Lower leg skin (tissue), 3 donors: ENCODE results near the gene SMG7.

Experiments used
- POLR2A ChIP-seq, 2 donors: fragments of 450-650 bp; IDR thresholded peaks; one replicate each; pipeline ENCODE4 v1.6.1; 2016 to 2017; ENCODE audit warnings: antibody characterized with exemption in 2 of 2, mild to moderate bottlenecking in 1 of 2, moderate library complexity in 1 of 2
- TF ChIP-seq, protein P1 (sequence below), 3 donors: fragments of 450-650 bp; IDR thresholded peaks; one replicate each; pipeline ENCODE4 v1.5.1; 2016; ENCODE audit warnings: antibody characterized with exemption in 3 of 3, mild to moderate bottlenecking in 3 of 3, moderate library complexity in 2 of 3

DNA sequence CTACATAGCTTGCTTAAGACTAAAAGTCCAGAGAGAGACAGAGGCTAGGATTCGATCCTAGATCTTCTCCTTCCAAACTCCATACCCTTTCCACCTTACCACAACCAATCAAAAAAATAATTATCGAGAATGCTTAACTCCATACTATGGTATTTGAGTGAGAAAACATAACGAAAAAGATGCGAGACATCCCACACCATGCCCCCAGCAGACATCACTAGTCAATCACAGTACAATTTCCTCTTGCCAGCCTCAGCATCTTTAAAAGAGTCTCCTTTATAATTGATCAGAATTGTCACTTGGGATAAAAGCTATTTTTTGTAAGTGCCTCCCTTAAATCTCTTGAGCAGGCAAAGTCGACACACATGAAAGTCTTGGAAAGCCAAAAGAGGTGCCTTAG lies 117.1 kb downstream of the SMG7 start:
- TF ChIP-seq, protein P1, sequence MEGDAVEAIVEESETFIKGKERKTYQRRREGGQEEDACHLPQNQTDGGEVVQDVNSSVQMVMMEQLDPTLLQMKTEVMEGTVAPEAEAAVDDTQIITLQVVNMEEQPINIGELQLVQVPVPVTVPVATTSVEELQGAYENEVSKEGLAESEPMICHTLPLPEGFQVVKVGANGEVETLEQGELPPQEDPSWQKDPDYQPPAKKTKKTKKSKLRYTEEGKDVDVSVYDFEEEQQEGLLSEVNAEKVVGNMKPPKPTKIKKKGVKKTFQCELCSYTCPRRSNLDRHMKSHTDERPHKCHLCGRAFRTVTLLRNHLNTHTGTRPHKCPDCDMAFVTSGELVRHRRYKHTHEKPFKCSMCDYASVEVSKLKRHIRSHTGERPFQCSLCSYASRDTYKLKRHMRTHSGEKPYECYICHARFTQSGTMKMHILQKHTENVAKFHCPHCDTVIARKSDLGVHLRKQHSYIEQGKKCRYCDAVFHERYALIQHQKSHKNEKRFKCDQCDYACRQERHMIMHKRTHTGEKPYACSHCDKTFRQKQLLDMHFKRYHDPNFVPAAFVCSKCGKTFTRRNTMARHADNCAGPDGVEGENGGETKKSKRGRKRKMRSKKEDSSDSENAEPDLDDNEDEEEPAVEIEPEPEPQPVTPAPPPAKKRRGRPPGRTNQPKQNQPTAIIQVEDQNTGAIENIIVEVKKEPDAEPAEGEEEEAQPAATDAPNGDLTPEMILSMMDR (IDR thresholded peaks at IDR 0.05), result no peak
- no peak for TF ChIP-seq POLR2A (IDR thresholded peaks at IDR 0.05)
